GM18868 (cell line): ENCODE results near the gene MTM1.
A peak's percentile ranks its signal among the peaks of the same experiment; 100 is the strongest.

Source experiments
- ATAC-seq: cut with Tn5 transposase; IDR thresholded peaks from one replicate; pipeline ENCODE4 v1.9.1; 2021; ENCODE audit warnings: mild to moderate bottlenecking, moderate library complexity; ENCODE audit not compliant: unreplicated experiment

Gene MTM1

GRCh38 chrX:150599226-150599625 is 30.8 kb downstream of the MTM1 start:
- ATAC-seq, result no peak

GRCh38 chrX:150602296-150602695 is 33.9 kb downstream of the MTM1 start:
- no peak for ATAC-seq

GRCh38 chrX:150602743-150603142 is 34.3 kb downstream of the MTM1 start:
- no peak for ATAC-seq

GRCh38 chrX:150605603-150606002 is 37.2 kb downstream of the MTM1 start:
- no peak for ATAC-seq

GRCh38 chrX:150607201-150607600 is 38.8 kb downstream of the MTM1 start:
- ATAC-seq, result no peak

- no peak for ATAC-seq
Measured at GRCh38 chrX:150610043-150610442, 41.6 kb downstream of the MTM1 start.

- no peak for ATAC-seq
Measured at GRCh38 chrX:150610446-150610845, 42.0 kb downstream of the MTM1 start.

GRCh38 chrX:150615356-150615755 is 46.9 kb downstream of the MTM1 start:
- ATAC-seq, result no peak

- ATAC-seq, result no peak
Measured at GRCh38 chrX:150616179-150616862, 47.9 kb downstream of the MTM1 start.

GRCh38 chrX:150616863-150617198 is 48.4 kb downstream of the MTM1 start:
- no peak for ATAC-seq

GRCh38 chrX:150621652-150622051 is 53.2 kb downstream of the MTM1 start:
- no peak for ATAC-seq

- ATAC-seq, result no peak
Measured at GRCh38 chrX:150623583-150623982, 55.2 kb downstream of the MTM1 start.

GRCh38 chrX:150625097-150625496 is 56.7 kb downstream of the MTM1 start:
- no peak for ATAC-seq

- ATAC-seq, result no peak
Measured at GRCh38 chrX:150625875-150626274, 57.5 kb downstream of the MTM1 start.

- ATAC-seq, result no peak
Measured at GRCh38 chrX:150627957-150628356, 59.5 kb downstream of the MTM1 start.

- peak; percentile 100 for ATAC-seq
Measured at GRCh38 chrX:150635952-150636351, 67.5 kb downstream of the MTM1 start.

- ATAC-seq, result no peak
Measured at GRCh38 chrX:150642423-150642822, 74.0 kb downstream of the MTM1 start.

- no peak for ATAC-seq
Measured at GRCh38 chrX:150643271-150643670, 74.8 kb downstream of the MTM1 start.

- no peak for ATAC-seq
Measured at GRCh38 chrX:150643958-150644357, 75.5 kb downstream of the MTM1 start.

- ATAC-seq, result no peak
Measured at GRCh38 chrX:150644422-150644821, 76.0 kb downstream of the MTM1 start.

GRCh38 chrX:150647331-150647730 is 78.9 kb downstream of the MTM1 start:
- no peak for ATAC-seq

- ATAC-seq, result no peak
Measured at GRCh38 chrX:150648296-150648940, 80.0 kb downstream of the MTM1 start.
